Tibial artery (tissue), 4 donors: Measurements from ENCODE around the gene RPRD1B.
A peak's percentile ranks its signal among the peaks of the same experiment; 100 is the strongest.

Experiments used
- DNase-seq, 2 donors: peaks; one replicate each; pipeline ENCODE4 v3.0.0-alpha.2; 2019
- H3K27ac ChIP-seq, 2 donors: fragments of 200-600 bp; sonication (generic) in 1 of 2; 1 replicate in 1 of 2; 2 replicates in 1 of 2; pipeline ENCODE4 v1.5.1; 2018 to 2019; ENCODE audit warnings: mild to moderate bottlenecking in 1 of 2
- H3K27me3 ChIP-seq, 2 donors: fragments of 200-600 bp; sonication (generic) in 1 of 2; one replicate each; pipeline versions ENCODE4 v1.5.1 to v1.6.0; 2016 to 2019
- H3K36me3 ChIP-seq, 3 donors: fragments of 200-600 bp; sonication (generic) in 2 of 3; one replicate each; pipeline ENCODE4 v1.5.1; 2016 to 2019; ENCODE audit warnings: mild to moderate bottlenecking in 2 of 3
- H3K4me1 ChIP-seq, 4 donors: fragments of 200-600 bp; sonication (generic) in 2 of 4; 1 replicate in 3 of 4; 2 replicates in 1 of 4; pipeline ENCODE4 v1.5.1; 2016 to 2019
- H3K4me3 ChIP-seq, 2 donors: fragments of 200-600 bp; sonication (generic) in 1 of 2; 1 replicate in 1 of 2; 2 replicates in 1 of 2; pipeline ENCODE4 v1.5.1; 2018 to 2019; ENCODE audit warnings: mild to moderate bottlenecking in 2 of 2
- H3K9me3 ChIP-seq, 3 donors: fragments of 200-600 bp; sonication (generic) in 1 of 3; one replicate each; pipeline ENCODE4 v1.5.1; 2016 to 2019
- intact Hi-C: fragments of 100-400 bp; cut with DNase I; formaldehyde crosslinking; loops from one replicate; pipeline ENCODE4 v1.15.0; 2023; ENCODE audit warnings: low total_unique reads
- TF ChIP-seq, protein P1 (sequence below), 2 experiments: fragments of 200-600 bp in 1 of 2; fragments of 450-650 bp in 1 of 2; IDR thresholded peaks; one replicate each; pipeline ENCODE4 v1.5.1; 2017 to 2019; ENCODE audit warnings: antibody characterized with exemption in 2 of 2, mild to moderate bottlenecking in 1 of 2, moderate library complexity in 1 of 2

RPRD1B gene

DNA sequence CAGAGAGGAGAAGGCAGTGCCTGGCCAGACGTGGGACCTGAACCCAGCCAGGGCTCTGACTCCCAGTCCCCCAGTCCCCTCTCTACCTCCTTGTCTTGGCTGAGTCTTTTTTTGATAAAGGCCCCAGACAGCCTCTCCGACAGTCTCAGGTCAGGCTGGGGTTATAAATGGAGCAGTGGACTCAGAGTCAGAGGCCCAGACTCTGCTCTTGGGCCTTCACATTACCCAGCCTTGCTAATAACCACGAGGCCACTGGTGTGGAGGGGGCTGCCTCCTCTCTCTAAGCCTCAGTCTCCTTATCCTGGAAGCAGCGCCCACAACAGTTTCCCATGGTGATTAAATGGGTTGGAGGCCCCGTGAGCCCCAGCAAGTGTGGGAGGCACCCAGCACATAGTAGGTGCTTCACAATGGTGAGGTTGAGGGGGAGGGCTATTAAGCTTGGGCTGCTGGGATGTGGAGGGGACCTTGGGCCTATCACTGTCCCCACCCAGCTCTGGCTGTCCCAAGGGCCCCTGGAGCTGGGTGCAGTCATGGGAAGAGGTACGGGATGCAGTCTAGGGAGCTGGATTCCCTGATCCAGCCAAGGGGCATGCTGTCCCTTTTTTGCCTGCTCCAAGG is 95.8 kb downstream of the RPRD1B start:
- intact Hi-C loops: no loop called here
- TF ChIP-seq, protein P1, sequence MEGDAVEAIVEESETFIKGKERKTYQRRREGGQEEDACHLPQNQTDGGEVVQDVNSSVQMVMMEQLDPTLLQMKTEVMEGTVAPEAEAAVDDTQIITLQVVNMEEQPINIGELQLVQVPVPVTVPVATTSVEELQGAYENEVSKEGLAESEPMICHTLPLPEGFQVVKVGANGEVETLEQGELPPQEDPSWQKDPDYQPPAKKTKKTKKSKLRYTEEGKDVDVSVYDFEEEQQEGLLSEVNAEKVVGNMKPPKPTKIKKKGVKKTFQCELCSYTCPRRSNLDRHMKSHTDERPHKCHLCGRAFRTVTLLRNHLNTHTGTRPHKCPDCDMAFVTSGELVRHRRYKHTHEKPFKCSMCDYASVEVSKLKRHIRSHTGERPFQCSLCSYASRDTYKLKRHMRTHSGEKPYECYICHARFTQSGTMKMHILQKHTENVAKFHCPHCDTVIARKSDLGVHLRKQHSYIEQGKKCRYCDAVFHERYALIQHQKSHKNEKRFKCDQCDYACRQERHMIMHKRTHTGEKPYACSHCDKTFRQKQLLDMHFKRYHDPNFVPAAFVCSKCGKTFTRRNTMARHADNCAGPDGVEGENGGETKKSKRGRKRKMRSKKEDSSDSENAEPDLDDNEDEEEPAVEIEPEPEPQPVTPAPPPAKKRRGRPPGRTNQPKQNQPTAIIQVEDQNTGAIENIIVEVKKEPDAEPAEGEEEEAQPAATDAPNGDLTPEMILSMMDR (IDR thresholded peaks at IDR 0.05): no peak
- H3K27me3 ChIP-seq: no peaks in the 10 kb centered on the region
- peak overlapping the region; percentile 82 to 84 for H3K27ac ChIP-seq
- peak; percentile 15 to 59 for DNase-seq
- H3K4me1 ChIP-seq: peaks cover 9 to 45% (median 36%) of the 10 kb centered on the region in 4 donors
- peaks cover 44 to 55% (median 51%) of the 10 kb centered on the region in 3 donors for H3K36me3 ChIP-seq
- H3K4me3 ChIP-seq: no peak overlapping the region
- H3K9me3 ChIP-seq: no peaks in the 10 kb centered on the region

GRCh38 chr20:38129893-38130609 is 96.5 kb downstream of the RPRD1B start:
- H3K27ac ChIP-seq: peak overlapping the region; percentile 82 to 84
- H3K4me3 ChIP-seq: no peak overlapping the region
- peak in 1 of 2 donors; percentile 62 for DNase-seq
- intact Hi-C loops: no loop called here
- no peaks in the 10 kb centered on the region for H3K27me3 ChIP-seq
- H3K4me1 ChIP-seq: peaks cover 9 to 46% (median 40%) of the 10 kb centered on the region in 4 donors
- H3K9me3 ChIP-seq: no peaks in the 10 kb centered on the region
- H3K36me3 ChIP-seq: peaks cover 44 to 62% (median 51%) of the 10 kb centered on the region in 3 donors
- TF ChIP-seq, protein P1 (IDR thresholded peaks at IDR 0.05): no peak

GRCh38 chr20:38130687-38131587 is 97.4 kb downstream of the RPRD1B start:
- DNase-seq: peak; percentile 9 to 63
- H3K27ac ChIP-seq: peak overlapping the region; percentile 1 to 72
- no peaks in the 10 kb centered on the region for H3K9me3 ChIP-seq
- H3K4me3 ChIP-seq: no peak overlapping the region
- no peaks in the 10 kb centered on the region for H3K27me3 ChIP-seq
- peaks cover 9 to 46% (median 37%) of the 10 kb centered on the region in 4 donors for H3K4me1 ChIP-seq
- intact Hi-C loops: no loop called here
- TF ChIP-seq, protein P1 (IDR thresholded peaks at IDR 0.05): no peak
- peaks cover 50 to 70% (median 52%) of the 10 kb centered on the region in 3 donors for H3K36me3 ChIP-seq

DNA sequence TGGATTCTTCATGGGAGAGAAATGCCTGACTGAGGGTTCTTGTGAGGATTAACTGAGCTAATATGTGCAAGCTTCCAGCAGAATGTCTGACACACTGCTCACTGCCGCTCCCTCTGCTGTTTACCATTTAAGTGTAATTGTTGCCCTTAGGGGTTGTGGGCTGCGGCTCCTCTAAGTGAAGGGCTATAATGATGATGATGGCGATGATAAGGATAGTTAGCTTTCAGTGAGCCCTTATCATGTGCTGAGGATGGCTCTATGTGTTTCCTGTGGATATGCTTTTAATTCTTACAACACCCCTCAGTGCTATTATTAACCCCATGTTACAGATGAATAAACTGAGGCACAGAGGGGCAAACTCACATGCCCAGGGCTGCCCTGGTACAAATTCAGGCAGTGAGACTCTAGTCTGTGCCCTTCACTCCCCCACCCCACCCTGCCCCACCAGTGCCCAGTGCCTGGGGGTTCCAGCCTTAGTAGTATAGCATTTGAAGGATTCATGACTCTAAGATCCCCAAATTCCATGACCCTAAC is 98.1 kb downstream of the RPRD1B start:
- H3K9me3 ChIP-seq: no peaks in the 10 kb centered on the region
- DNase-seq: peak; percentile 9 to 44
- no peaks in the 10 kb centered on the region for H3K27me3 ChIP-seq
- peaks cover 3 to 46% (median 33%) of the 10 kb centered on the region in 4 donors for H3K4me1 ChIP-seq
- intact Hi-C loops: no loop called here
- TF ChIP-seq, protein P1 (IDR thresholded peaks at IDR 0.05): no peak
- H3K4me3 ChIP-seq: no peak overlapping the region
- peaks cover 57 to 77% (median 59%) of the 10 kb centered on the region in 3 donors for H3K36me3 ChIP-seq
- H3K27ac ChIP-seq: peak overlapping the region; percentile 1 to 72
